Medulla oblongata (tissue), 1 donor: Measurements from ENCODE around the gene FOXD4.
"Not testable (repeated sequence)": the region's sequence is repeated elsewhere in the genome, so short reads cannot be mapped to it uniquely, and the experiment has no call there.

ENCODE experiments used
- DNase-seq: peaks from one replicate; pipeline ENCODE4 v3.0.0-alpha.2; 2015; ENCODE audit errors: extremely low spot score

The FOXD4 gene

DNA sequence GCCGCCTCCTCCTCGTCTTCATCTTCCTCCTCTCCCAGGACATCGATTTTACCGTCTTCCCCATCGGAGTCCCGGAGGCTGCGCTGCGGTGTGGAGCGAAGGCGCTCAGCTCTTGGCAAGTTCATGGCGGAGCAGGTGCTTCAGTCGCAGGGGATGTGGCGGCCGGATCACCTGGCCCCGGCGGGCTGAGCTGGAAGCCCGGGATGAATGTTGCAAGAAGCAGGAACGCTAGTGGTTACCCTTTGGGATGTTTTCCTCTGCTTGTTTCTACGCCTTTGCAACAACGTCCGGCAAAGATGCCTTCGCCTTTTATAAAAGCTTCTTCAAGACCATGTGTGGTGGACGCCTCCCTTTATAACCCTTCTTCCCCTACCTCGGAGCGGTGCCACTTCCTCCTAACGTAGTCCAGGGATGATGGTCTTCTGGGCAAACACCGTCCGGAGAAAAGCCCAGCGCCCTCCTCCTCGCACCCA lies at the start of gene FOXD4:
TSS of gene FOXD4 (minus strand) at position 423 of the 473 bp plus-strand sequence. CDS start at position 125, 298 bp downstream.
- not testable (repeated sequence) for DNase-seq

DNA sequence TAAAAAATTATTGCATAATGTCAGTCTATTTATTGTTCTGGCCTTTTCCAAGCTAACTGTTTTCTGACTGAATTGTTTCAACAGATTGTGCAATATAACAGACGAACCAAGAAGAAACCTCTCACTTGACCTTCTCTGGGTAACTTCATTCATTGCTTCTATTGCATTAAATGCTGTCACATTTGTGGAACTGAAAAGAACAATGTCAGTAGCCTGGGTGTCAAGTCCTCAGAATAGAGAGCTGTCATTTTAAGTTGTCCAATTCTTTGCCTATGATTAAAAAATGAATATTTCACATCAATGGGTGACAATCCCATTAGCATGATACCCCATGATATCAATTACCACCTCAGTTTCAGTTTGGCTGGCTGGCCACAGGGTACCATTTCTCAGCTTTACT lies 41.7 kb upstream of the FOXD4 start:
- not testable (repeated sequence) for DNase-seq

DNA sequence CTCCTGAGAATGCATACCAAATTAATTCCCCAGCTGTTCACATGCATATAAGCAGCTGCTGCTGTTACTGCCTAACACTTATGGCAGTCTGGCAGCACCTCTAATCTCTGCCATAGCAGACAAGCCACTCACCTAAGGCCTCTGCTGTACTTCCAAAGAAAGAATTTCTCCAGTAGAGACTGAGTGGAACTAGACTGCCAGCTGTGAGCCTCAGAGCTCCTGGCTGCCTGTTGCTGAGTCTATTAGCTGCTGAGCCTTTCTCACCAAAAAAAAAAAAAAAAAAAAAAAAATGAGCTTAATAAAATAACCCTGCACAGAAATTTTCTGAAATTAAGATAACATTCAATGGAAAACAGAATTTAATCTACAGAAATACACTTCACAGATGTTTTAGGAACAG lies 33.0 kb upstream of the FOXD4 start:
- DNase-seq: not testable (repeated sequence)

- DNase-seq: not testable (repeated sequence)
Measured at GRCh38 chr9:139880-140279, 21.7 kb upstream of the FOXD4 start.

DNA sequence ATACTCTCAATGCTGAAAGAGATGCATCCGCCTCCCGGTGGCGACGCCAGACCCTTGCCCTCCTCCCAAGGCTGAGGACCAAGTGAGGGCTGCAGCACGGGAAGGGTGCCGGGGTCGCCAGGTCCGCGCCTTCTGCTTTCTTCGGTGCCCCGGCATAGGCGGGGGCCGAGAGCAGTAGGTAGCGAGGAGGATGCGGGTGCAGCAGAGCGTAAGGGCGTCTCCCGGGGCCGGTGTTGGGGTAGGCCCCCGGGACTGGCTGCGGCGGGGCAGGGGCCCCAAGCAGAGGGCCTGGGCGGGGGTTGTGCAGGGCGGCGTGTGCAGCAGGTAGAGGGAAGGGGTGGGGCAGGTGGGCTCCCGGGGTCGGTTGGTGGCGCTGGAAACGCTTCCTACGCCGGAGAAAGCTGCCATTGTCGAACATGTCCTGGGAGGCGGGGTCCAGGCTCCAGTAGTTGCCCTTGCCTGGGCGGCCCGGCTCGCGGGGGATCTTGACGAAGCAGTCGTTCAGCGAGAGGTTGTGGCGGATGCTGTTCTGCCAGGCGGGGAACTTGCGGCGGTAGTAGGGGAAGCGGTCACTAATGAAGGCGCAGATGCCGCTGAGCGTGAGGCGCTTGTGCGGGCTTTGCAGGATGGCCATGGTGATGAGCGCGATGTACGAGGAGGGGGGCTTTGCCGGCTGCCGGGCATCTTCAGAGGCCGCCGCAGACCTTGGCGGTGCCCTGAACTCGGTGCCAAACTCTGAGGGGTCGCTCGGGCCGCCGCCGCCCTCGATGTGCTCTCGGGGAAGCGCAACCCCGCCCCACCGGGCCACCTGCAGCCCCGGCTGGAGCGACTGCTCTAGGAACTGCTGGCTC lies 848 bp downstream of the FOXD4 start:
- DNase-seq: not testable (repeated sequence)

DNA sequence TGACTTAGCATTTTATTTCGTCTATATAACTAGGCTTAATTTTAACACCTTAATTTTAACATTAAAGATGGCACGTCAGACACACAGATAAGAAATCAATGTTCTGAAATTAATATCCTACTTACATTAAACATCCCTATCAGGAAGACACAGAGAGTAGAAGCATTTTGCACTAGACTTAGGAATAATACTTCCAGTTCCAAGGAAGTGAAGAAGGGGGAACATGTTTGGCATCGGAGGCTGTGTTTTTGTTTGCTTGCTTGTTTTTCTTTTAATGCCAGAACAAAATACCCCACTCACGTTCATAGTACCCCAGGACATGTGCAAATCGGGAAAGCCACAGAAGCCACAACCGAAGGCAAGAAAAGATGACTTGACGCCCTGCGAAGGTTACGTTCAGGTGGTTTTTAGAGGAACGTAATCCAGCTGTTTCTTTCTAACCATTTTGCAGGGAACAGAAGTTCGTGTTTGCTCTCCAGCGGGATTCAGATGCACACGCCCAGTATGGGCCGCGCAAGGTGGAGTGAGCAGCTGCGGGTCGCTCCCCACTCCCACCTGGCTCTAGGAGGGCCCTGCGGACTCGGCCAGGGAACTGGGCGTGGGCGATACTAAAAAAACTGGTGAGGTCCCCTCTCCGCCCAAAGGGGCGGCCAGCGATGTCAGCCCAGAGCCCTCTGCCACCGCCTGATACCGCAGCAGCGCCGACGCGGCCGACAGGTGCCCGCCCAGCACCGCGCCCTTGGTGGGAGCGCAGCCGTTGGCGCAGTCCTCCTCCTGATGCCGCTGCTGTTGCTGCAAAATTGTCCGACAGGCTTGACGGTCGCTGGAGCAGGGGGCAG lies 1.8 kb downstream of the FOXD4 start:
- not testable (repeated sequence) for DNase-seq

GRCh38 chr9:115118-115451 lies 3.1 kb downstream of the FOXD4 start:
- not testable (repeated sequence) for DNase-seq

- DNase-seq: not testable (repeated sequence)
Measured at GRCh38 chr9:114267-115117, 3.7 kb downstream of the FOXD4 start.

GRCh38 chr9:113468-114266 lies 4.5 kb downstream of the FOXD4 start:
- DNase-seq: not testable (repeated sequence)

- not testable (repeated sequence) for DNase-seq
Measured at GRCh38 chr9:112589-113467, 5.4 kb downstream of the FOXD4 start.

GRCh38 chr9:110672-111071 lies 7.5 kb downstream of the FOXD4 start:
- not testable (repeated sequence) for DNase-seq

- DNase-seq: not testable (repeated sequence)
Measured at GRCh38 chr9:109540-109939, 8.7 kb downstream of the FOXD4 start.

DNA sequence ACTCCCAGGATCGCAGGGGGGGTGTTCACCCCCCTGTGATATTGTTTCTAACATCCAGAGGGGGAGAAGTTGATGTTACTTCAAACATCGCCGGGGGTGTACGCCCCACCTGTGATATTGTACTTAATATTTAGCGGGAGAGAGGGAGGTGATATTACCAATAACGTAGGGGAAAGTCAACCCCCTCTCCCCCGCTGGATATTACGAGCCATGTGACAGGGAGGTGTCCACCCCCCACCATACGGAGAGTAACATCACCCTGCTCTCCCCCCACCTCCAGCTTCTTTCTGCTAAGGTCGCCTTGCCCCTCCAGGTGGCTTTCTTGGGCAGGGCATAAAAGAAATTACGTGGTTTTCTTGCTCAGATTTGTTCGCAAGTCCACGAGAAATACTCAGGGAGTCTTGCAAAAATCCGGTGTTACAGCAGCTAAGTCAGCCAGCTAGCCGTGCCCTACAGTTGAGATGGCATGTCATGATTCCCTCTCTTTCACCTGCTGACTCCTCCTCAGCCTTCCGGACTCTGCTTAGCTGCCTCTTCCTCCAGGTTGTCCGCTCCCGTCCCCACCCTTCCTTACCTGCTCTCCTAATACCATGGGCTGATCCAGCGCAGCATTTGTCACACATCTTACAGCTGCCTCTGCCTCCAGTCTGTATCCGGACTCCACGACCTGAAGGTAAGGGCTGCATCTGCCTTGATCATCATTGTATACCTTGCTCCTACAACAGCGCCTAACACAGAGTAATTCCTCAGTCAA lies 9.3 kb downstream of the FOXD4 start:
- DNase-seq: not testable (repeated sequence)

DNA sequence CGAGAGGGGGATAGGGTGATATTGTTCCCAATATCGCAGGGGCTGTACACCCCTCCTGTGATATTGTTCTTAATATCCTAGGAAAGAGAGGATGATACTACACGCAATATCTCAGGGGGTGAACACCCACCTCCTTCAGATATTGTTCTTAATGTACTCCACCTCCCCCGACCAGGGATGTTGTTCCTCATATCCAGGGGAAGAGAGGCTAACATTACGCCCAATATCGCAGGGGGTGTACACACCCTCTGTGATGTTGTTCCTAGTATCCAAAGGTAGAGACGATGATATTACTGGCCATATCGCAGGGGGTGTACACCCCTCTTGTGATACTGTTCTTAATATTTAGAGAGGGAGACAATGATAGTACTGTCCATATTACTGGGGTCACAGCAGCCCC lies 12.2 kb downstream of the FOXD4 start:
- DNase-seq: not testable (repeated sequence)

GRCh38 chr9:100430-100829 lies 17.8 kb downstream of the FOXD4 start:
- DNase-seq: not testable (repeated sequence)

- DNase-seq: not testable (repeated sequence)
Measured at GRCh38 chr9:99867-100266, 18.4 kb downstream of the FOXD4 start.

DNA sequence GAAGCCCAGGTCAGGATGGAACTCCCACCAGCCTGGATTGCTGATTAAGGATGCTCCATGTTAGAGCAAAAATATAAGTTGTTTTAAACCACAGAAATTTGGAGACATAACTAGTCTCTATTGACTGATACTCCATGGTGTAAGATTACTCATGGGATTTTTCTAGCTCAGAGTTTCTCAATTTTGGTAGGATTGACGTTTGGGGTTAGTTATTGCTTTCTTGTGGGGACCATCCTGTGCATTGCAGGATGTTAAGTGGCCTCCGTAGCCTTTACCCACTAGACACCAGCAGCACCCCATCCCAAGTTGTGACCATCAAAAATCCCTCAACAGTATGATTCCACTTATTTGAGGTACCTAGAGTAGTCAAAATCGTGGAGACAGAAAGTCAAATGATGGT lies 19.4 kb downstream of the FOXD4 start:
- not testable (repeated sequence) for DNase-seq

DNA sequence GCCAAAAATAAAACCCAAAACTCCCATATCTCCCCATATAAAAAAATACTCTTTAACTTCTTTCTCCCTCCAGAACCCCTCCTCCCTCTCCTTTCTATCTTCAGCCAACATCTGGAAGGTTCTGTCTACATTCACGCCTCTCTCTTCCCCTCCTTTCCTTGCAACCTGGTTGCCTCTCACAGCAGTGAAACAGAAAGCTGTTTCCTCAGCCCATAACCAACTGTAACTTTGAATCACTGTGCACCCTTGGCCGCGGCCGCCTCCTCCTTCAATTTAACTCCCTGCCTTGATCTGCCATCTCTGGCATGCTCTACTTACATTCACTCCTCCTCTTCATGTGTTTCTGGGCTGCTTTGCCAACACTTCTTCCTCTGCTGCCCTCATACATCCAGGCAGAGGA lies 23.2 kb downstream of the FOXD4 start:
- DNase-seq: not testable (repeated sequence)

DNA sequence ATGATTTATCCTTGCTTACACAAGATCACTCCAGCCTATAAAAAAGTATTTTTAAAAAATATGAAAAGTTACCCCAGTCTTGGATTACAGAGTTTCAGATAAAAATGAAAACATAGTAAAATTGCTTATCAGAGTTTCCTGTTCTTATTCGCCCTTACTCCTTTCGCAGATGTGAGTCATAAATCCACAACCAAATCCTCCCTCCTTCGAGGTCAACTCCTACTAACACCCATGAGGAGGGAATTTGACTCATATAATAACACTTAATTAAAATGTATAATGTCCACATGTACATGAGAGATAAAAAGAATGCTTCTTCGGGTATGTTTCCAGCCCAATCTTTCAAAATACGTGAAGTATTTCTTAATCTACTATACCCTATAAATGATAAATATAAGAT lies 23.9 kb downstream of the FOXD4 start:
- DNase-seq: not testable (repeated sequence)
